ENCODE measurements around the gene SGMS1. TPM values are rescaled to one million over a fixed set of nuclear protein-coding genes. Genes with fewer than 3 reads are reported as not detected.

SGMS1 gene
- total and polyA plus RNA-seq, 10 donors = 5.9 to 84.3 (median 34.6) TPM

- Histone ChIP-seq H3K4me1 (peaks cover 5 to 24% (median 16%) of the 10 kb centered on the region in 6 donors), H3K4me3 (no peak overlapping the region), H3K36me3 (peaks cover 0 to 26% (median 5%) of the 10 kb centered on the region in 6 donors), H3K27me3 (replicated peaks in 1 of 7) (no peaks in the 10 kb centered on the region), H3K27ac (no peak overlapping the region), H3K9me3 (peaks cover 0 to 16% (median 12%) of the 10 kb centered on the region in 8 donors)
- DNase-seq = no peak
- intact Hi-C loops (cut with DNase I; ENCODE audit: low total_unique reads) = no loop called here
- TF ChIP-seq POLR2AphosphoS5 (IDR thresholded peaks at IDR 0.05) (no peak), POLR2A (IDR thresholded peaks at IDR 0.05) (no peak), CTCF (IDR thresholded peaks at IDR 0.05 in 8 of 11, conservative IDR thresholded peaks at IDR 0.05 in 3 of 11) (no peak)
- WGBS, 5 donors = 94 to 98% (median 97%) methylated on average over 2 of the region's 2 CpGs
These were observed 150.0 kb downstream of the SGMS1 start for GRCh38 chr10:50473756-50474155.

- intact Hi-C loops (cut with DNase I; ENCODE audit: low total_unique reads) = no loop called here
- TF ChIP-seq CTCF (IDR thresholded peaks at IDR 0.05 in 8 of 11, conservative IDR thresholded peaks at IDR 0.05 in 3 of 11) (no peak), POLR2AphosphoS5 (IDR thresholded peaks at IDR 0.05) (no peak), POLR2A (IDR thresholded peaks at IDR 0.05) (no peak)
These were observed 150.8 kb downstream of the SGMS1 start for GRCh38 chr10:50472914-50473313.

GRCh38 chr10:50471583-50471975 is 152.2 kb downstream of the SGMS1 start:
- intact Hi-C loops (cut with DNase I; ENCODE audit: low total_unique reads) = no loop called here
- peaks cover 5 to 40% (median 21%) of the 10 kb centered on the region in 6 donors for H3K4me1 ChIP-seq
- TF ChIP-seq POLR2AphosphoS5 (IDR thresholded peaks at IDR 0.05) = no peak
- TF ChIP-seq POLR2A (IDR thresholded peaks at IDR 0.05) = no peak
- TF ChIP-seq CTCF (IDR thresholded peaks at IDR 0.05 in 8 of 11, conservative IDR thresholded peaks at IDR 0.05 in 3 of 11) = no peak
- H3K4me3 ChIP-seq = no peak overlapping the region
- H3K36me3 ChIP-seq = peaks cover 0 to 4% (median 0%) of the 10 kb centered on the region in 6 donors
- no peaks in the 10 kb centered on the region for H3K27me3 ChIP-seq (replicated peaks in 1 of 7)
- H3K27ac ChIP-seq = no peak overlapping the region
- peaks cover 0 to 3% (median 1%) of the 10 kb centered on the region in 8 donors for H3K9me3 ChIP-seq
- DNase-seq = no peak
- 64 to 94% (median 81%) methylated on average over 3 of the region's 3 CpGs for WGBS, 5 donors

More at GRCh38 chr10:50472914-50473313, 150.8 kb downstream of the SGMS1 start:
- H3K9me3 ChIP-seq = peaks cover 0 to 16% (median 12%) of the 10 kb centered on the region in 8 donors
- H3K27ac ChIP-seq = no peak overlapping the region
- H3K36me3 ChIP-seq = peaks cover 0 to 18% (median 5%) of the 10 kb centered on the region in 6 donors
- DNase-seq = no peak
- H3K4me3 ChIP-seq = no peak overlapping the region
- H3K4me1 ChIP-seq = peaks cover 5 to 28% (median 17%) of the 10 kb centered on the region in 6 donors
- no peaks in the 10 kb centered on the region for H3K27me3 ChIP-seq (replicated peaks in 1 of 7)

DNA sequence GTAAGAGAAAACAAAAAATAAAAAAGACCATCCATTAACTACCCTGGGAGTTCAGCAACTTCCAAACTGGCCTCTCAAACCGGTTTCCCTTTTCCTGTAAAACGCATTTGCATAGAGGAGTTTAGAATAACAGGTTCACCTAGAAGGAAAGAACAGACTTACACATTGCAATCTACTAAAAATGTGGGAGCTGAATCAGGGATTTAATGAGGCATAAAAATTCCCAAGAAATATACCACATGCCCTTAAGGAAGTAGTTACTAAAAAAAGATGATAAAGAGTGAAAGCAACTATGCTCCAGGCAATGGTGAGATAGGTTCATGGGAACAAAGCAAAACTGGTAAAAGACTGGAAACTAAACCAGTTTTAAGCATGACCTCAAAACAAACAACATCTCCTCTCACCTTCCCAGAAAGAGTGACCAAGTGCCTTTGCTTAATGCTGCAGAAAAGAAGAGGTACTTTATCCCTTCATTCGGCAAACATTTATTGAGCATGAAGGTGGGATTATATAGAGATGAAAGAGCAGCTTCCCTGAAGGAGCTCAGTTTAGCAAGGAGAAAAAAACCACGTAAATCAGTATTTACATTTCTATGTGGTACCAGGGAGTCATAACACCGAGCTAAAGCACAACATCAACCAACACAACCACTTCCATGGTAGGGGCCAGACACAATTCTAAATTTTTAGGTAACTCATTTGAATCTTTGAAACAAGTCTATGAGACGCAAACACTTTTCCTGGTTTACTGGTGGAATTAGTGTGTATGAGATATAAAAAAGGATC is 152.8 kb downstream of the SGMS1 start:
- Histone ChIP-seq H3K27me3 (replicated peaks in 1 of 7) (no peaks in the 10 kb centered on the region), H3K36me3 (no peaks in the 10 kb centered on the region), H3K27ac (no peak overlapping the region), H3K4me1 (peaks cover 5 to 45% (median 21%) of the 10 kb centered on the region in 6 donors), H3K4me3 (no peak overlapping the region), H3K9me3 (no peaks in the 10 kb centered on the region)
- 71 to 80% (median 76%) methylated on average over 6 of the region's 6 CpGs for WGBS, 5 donors
- TF ChIP-seq CTCF (IDR thresholded peaks at IDR 0.05 in 8 of 11, conservative IDR thresholded peaks at IDR 0.05 in 3 of 11) = no peak
- no peak for TF ChIP-seq POLR2AphosphoS5 (IDR thresholded peaks at IDR 0.05)
- no peak for TF ChIP-seq POLR2A (IDR thresholded peaks at IDR 0.05)
- DNase-seq = no peak
- intact Hi-C loops (cut with DNase I; ENCODE audit: low total_unique reads) = no loop called here
